HAP-1 (cell line): ENCODE data around the gene CLK3.
"Not testable (repeated sequence)": the region's sequence is repeated elsewhere in the genome, so short reads cannot be mapped to it uniquely, and the experiment has no call there.

Experiments
- DNase-seq, 2 experiments: peaks; one replicate each; pipeline ENCODE4 v3.0.0-alpha.2; 2016 to 2020; ENCODE audit warnings: low spot score in 2 of 2
- H3K27me3 ChIP-seq: fragments of 250-450 bp; sonication (Bioruptor Pico); 2 replicates; pipeline ENCODE4 v1.5.1; 2020; ENCODE audit warnings: low read depth, mild to moderate bottlenecking, moderate library complexity
- H3K36me3 ChIP-seq: fragments of 250-450 bp; sonication (Bioruptor Pico); replicated peaks from 2 replicates; pipeline ENCODE4 v1.5.1; 2020; ENCODE audit warnings: mild to moderate bottlenecking
- H3K4me1 ChIP-seq: fragments of 250-450 bp; sonication (Bioruptor Pico); 2 replicates; pipeline ENCODE4 v1.5.1; 2020; ENCODE audit warnings: mild to moderate bottlenecking
- H3K4me3 ChIP-seq: fragments of 250-450 bp; sonication (Bioruptor Pico); 2 replicates; pipeline ENCODE4 v1.5.1; 2020; ENCODE audit warnings: mild to moderate bottlenecking, moderate library complexity
- H3K9me3 ChIP-seq: fragments of 250-450 bp; sonication (Bioruptor Pico); 2 replicates; pipeline ENCODE4 v1.5.1; 2020; ENCODE audit warnings: mild to moderate bottlenecking, moderate library complexity
- in situ Hi-C: fragments of 300-500 bp; cut with MboI; formaldehyde crosslinking; loops from 3 replicates; pipeline ENCODE4 v1.14.3; 2020; ENCODE audit warnings: low sequenced_read_pairs, inconsistent platforms, mixed read lengths

The CLK3 gene

GRCh38 chr15:74648051-74648842 is 32.6 kb downstream of the CLK3 start:
- peaks cover 11% of the 10 kb centered on the region for H3K36me3 ChIP-seq

GRCh38 chr15:74651242-74651741 is 35.7 kb downstream of the CLK3 start:
- DNase-seq, result no peak
- Histone ChIP-seq H3K27me3 (no peaks in the 10 kb centered on the region), H3K9me3 (no peaks in the 10 kb centered on the region), H3K4me3 (no peak overlapping the region), H3K36me3 (peaks cover 26% of the 10 kb centered on the region), H3K4me1 (no peaks in the 10 kb centered on the region)
- in situ Hi-C loops, result loop anchor here (10.0 kb wide), 1 partner anchor 104 kb away; no protein-coding TSS in a partner anchor

More at GRCh38 chr15:74648051-74648842, 32.6 kb downstream of the CLK3 start:
- Histone ChIP-seq H3K4me1 (peaks cover under 1% of the 10 kb centered on the region; the same call in 1 of the 2 replicates), H3K9me3 (no peaks in the 10 kb centered on the region), H3K4me3 (no peak overlapping the region), H3K27me3 (no peaks in the 10 kb centered on the region)
- DNase-seq, result no peak
- in situ Hi-C loops, result no loop called here

DNA sequence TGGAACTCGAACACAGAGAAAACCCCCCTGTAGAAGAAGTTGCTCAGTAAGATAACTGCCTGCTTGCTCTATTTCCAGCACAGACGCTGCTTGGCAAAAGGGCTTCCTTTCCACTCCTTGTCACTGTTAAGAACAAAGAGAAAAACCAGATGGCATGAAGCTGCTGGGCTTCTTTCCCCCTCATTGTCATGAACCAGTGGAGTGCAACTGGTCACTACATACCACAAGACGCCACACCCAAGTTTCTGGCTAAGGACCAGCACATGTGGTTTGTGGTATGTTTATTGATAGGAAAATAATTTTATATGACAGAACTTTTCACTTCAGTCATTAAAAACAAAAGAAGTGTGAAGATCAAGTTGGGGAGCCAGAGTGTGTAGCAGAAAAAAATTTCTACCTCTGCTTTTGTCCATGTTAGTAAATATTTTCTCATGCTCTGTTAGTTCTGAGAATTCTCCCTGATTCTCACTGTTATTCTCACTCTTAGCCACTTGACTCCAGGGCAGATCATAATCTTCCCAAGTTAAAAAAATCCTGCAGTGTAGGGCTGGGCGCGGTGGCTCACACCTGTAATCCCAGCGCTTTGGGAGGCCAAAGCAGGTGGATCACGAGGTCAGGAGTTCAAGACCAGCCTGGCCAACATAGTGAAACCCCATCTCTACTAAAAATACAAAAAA is 37.9 kb downstream of the CLK3 start:
- no peaks in the 10 kb centered on the region for H3K4me1 ChIP-seq
- no peaks in the 10 kb centered on the region for H3K9me3 ChIP-seq
- in situ Hi-C loops, result loop anchor here (10.0 kb wide), 1 partner anchor 101 kb away; no protein-coding TSS in a partner anchor
- H3K27me3 ChIP-seq, result no peaks in the 10 kb centered on the region
- no peak overlapping the region for H3K4me3 ChIP-seq
- H3K36me3 ChIP-seq, result peaks cover 26% of the 10 kb centered on the region
- no peak for DNase-seq

- in situ Hi-C loops, result loop anchor here (10.0 kb wide), 1 partner anchor 99 kb away; no protein-coding TSS in a partner anchor
- DNase-seq, result no peak
- Histone ChIP-seq H3K9me3 (no peaks in the 10 kb centered on the region), H3K36me3 (peaks cover 24% of the 10 kb centered on the region), H3K4me3 (no peak overlapping the region), H3K4me1 (no peaks in the 10 kb centered on the region), H3K27me3 (no peaks in the 10 kb centered on the region)
These were observed 39.8 kb downstream of the CLK3 start for GRCh38 chr15:74655424-74655823.

GRCh38 chr15:74656935-74657535 is 41.4 kb downstream of the CLK3 start:
- no peak for DNase-seq
- H3K4me3 ChIP-seq, result no peak overlapping the region
- in situ Hi-C loops, result loop anchor here (10.0 kb wide), 1 partner anchor 98 kb away; no protein-coding TSS in a partner anchor
- peaks cover 16% of the 10 kb centered on the region for H3K36me3 ChIP-seq
- H3K27me3 ChIP-seq, result no peaks in the 10 kb centered on the region
- no peaks in the 10 kb centered on the region for H3K9me3 ChIP-seq
- H3K4me1 ChIP-seq, result no peaks in the 10 kb centered on the region

- Histone ChIP-seq H3K36me3 (peaks cover 16% of the 10 kb centered on the region), H3K27me3 (no peaks in the 10 kb centered on the region), H3K9me3 (no peaks in the 10 kb centered on the region), H3K4me3 (no peak overlapping the region), H3K4me1 (no peaks in the 10 kb centered on the region)
- in situ Hi-C loops, result loop anchor here (10.0 kb wide), 1 partner anchor 97 kb away; no protein-coding TSS in a partner anchor
- DNase-seq, result no peak
These were observed 42.2 kb downstream of the CLK3 start for GRCh38 chr15:74657846-74658245.

DNA sequence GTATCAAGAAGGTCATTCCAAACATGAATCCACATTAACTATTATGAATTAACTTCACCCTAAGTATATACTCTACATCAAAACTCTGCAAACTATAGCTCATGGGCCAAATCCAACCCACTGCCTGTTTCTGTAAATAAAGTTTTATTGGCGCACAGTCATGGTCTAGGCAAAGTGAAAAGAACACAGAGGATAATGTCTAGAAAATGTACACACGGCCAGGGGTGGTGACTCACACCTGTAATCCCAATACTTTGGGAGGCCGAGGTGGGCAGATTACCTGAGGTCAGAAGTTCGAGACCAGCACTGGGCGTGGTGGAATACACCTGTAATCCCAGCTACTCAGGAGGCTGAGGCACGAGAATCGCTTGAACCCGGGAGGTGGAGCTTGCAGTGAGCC is 45.6 kb downstream of the CLK3 start:
- H3K36me3 ChIP-seq, H3K4me3 ChIP-seq, H3K27me3 ChIP-seq, H3K9me3 ChIP-seq, in situ Hi-C loops, H3K4me1 ChIP-seq, DNase-seq: not testable (repeated sequence)

DNA sequence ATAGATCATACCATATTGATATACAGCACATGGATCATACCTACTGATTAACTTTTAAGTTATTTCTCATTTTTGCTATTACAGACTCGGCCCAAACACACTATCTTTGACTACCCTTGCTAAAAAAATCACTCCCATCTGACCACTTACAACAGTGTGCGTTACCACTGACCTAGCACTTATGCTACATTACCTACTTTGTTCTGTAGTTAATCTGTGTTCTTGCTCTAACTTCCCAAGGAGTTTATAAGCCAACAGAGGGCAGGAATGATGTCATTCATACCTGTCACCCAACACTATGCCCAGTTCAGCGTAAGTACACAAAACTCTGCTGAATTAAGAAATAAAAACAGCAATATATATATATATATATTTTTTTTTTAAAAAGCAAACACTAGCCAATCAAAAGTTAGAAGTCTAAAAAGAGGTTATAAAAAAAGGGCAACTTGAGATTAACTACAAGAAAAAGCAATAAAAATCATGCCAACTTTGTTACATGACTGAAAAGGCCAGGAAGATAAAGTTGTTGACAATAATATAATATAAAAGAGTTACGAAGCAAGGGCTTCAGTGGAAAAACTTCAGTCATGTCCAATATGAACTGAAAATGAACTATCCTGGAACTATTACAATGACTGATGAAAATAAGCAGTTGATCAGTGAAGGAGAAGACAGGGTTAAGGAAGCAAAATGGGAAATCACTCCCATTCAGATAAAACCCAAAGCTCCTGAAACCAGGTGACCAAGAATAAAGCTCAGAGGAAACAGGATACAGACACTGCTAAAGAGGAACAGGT is 46.6 kb downstream of the CLK3 start:
- Histone ChIP-seq H3K36me3 (peaks cover 6% of the 10 kb centered on the region), H3K4me1 (peaks cover 8% of the 10 kb centered on the region), H3K27me3 (no peaks in the 10 kb centered on the region), H3K4me3 (no peak overlapping the region), H3K9me3 (no peaks in the 10 kb centered on the region)
- in situ Hi-C loops, result no loop called here
- DNase-seq, result no peak

- Histone ChIP-seq H3K4me1 (peaks cover 8% of the 10 kb centered on the region), H3K36me3 (peaks cover 10% of the 10 kb centered on the region), H3K4me3 (no peak overlapping the region), H3K27me3 (no peaks in the 10 kb centered on the region), H3K9me3 (no peaks in the 10 kb centered on the region)
- in situ Hi-C loops, result no loop called here
- DNase-seq, result peak in 1 of 2 experiments; percentile 56
These were observed 47.8 kb downstream of the CLK3 start for GRCh38 chr15:74663303-74664027.

GRCh38 chr15:74664028-74664616 is 48.5 kb downstream of the CLK3 start:
- Histone ChIP-seq H3K4me3 (no peak overlapping the region), H3K4me1 (peaks cover 8% of the 10 kb centered on the region), H3K9me3 (no peaks in the 10 kb centered on the region), H3K36me3 (peaks cover 13% of the 10 kb centered on the region), H3K27me3 (no peaks in the 10 kb centered on the region)
- DNase-seq, result no peak
- in situ Hi-C loops, result no loop called here

- in situ Hi-C loops, result no loop called here
- no peak for DNase-seq
- Histone ChIP-seq H3K4me3 (no peak overlapping the region), H3K36me3 (peaks cover 16% of the 10 kb centered on the region), H3K4me1 (peaks cover 8% of the 10 kb centered on the region), H3K9me3 (no peaks in the 10 kb centered on the region), H3K27me3 (no peaks in the 10 kb centered on the region)
These were observed 49.0 kb downstream of the CLK3 start for GRCh38 chr15:74664670-74665069.

DNA sequence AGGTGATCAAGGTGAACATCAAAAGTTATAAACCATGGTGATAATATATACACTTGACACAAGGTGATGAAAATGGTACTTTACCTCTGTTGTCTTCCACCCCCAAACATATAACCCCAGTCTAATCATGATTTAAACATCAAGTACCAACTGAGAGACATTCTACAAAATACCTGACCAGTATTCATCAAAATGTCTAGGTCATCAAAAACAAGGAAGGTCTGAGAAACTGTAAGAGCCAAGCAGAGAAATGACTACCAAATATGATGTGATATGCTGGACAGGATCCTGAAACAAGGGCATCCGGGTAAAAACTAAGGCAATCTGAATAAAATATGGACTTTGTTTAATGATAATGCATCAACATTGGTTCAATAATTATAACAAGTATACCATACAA is 52.3 kb downstream of the CLK3 start:
- H3K4me3 ChIP-seq, result no peak overlapping the region
- in situ Hi-C loops, result no loop called here
- H3K4me1 ChIP-seq, result peaks cover 8% of the 10 kb centered on the region
- H3K27me3 ChIP-seq, result no peaks in the 10 kb centered on the region
- H3K9me3 ChIP-seq, result no peaks in the 10 kb centered on the region
- DNase-seq, result no peak
- H3K36me3 ChIP-seq, result peaks cover 42% of the 10 kb centered on the region
